Measurements from ENCODE around the gene PARD3B. TPM values are rescaled to one million over a fixed set of nuclear protein-coding genes. Genes with fewer than 3 reads are reported as not detected.

Gene PARD3B
- total RNA-seq, 1 donor = 53.1 TPM

DNA sequence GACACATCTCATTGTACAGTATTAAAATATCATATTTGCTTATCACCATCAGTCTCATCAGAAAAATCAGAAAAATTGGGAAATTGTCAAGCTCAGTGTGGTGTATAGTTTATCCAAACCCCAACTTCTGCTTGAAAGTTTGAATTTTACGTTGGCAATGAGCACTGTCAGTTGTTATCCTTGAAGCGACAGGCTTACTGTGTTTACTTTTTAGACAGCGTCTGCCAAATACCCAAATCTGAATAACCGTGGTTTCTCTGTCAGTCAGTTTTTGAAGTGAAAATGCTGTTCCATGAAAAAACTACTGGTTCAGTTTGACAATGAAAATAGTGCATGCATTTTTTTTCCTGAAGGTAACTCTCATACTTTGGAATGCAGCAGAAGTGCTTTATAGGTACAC, 70.2 kb downstream of the PARD3B start:
- H3K4me3 ChIP-seq (ENCODE audit: low read depth, low read length) = no peak overlapping the region
- DNase-seq (ENCODE audit: low read depth) = no peak
- TF ChIP-seq CTCF (IDR thresholded peaks at IDR 0.05; ENCODE audit: insufficient read depth, low read depth, low read length) = no peak

GRCh38 chr2:204625135-204625534, 79.9 kb downstream of the PARD3B start:
- no peak overlapping the region for H3K4me3 ChIP-seq (ENCODE audit: low read depth, low read length)
- no peak for DNase-seq (ENCODE audit: low read depth)
- no peak for TF ChIP-seq CTCF (IDR thresholded peaks at IDR 0.05; ENCODE audit: insufficient read depth, low read depth, low read length)

DNA sequence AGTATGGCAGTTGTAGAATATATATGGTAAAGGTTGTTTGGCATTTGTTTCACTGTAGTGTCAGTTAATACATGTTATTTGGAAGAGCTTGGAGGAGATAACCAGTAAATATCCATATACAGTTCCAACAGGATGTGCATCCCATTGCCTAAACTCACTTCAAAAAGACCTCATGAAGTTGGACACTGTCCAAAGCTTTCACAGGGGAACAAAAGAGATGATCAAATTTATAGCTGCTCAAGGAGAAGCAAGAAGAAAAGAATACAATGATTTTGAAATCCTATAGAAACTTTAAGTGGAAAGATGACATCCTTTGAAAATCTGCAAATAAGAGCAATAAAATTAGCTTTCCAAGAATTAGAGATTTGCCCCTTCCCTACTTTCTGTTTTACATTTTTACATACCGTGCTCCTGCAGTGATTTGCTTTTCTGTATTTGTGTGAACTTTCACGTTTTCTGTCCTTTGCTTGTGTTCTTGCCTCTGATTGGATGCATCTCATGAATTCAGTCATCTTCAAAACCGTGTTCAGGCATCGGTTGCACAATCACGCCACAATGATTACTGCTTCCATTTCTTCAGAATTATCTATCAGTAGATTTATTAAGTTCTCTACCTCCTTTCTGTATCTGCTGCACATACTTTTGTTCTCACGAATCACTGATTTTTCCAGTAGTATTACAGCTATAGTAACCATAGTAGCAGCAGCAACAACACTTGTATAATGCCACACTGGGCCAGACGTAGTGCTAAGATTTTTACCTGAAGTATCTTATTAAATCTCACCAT, 83.8 kb downstream of the PARD3B start:
- no peak overlapping the region for H3K4me3 ChIP-seq (ENCODE audit: low read depth, low read length)
- no peak for TF ChIP-seq CTCF (IDR thresholded peaks at IDR 0.05; ENCODE audit: insufficient read depth, low read depth, low read length)
- no peak for DNase-seq (ENCODE audit: low read depth)

- DNase-seq (ENCODE audit: low read depth) = no peak
- no peak overlapping the region for H3K4me3 ChIP-seq (ENCODE audit: low read depth, low read length)
- TF ChIP-seq CTCF (IDR thresholded peaks at IDR 0.05; ENCODE audit: insufficient read depth, low read depth, low read length) = no peak
These were observed 87.1 kb downstream of the PARD3B start for GRCh38 chr2:204632410-204632809.

GRCh38 chr2:204634564-204634963, 89.3 kb downstream of the PARD3B start:
- no peak for DNase-seq (ENCODE audit: low read depth)
- no peak overlapping the region for H3K4me3 ChIP-seq (ENCODE audit: low read depth, low read length)
- TF ChIP-seq CTCF (IDR thresholded peaks at IDR 0.05; ENCODE audit: insufficient read depth, low read depth, low read length) = no peak

GRCh38 chr2:204635478-204635877, 90.2 kb downstream of the PARD3B start:
- TF ChIP-seq CTCF (IDR thresholded peaks at IDR 0.05; ENCODE audit: insufficient read depth, low read depth, low read length) = no peak
- no peak overlapping the region for H3K4me3 ChIP-seq (ENCODE audit: low read depth, low read length)
- no peak for DNase-seq (ENCODE audit: low read depth)
